Measurements from ENCODE around the gene TPCN2. TPM values are rescaled to one million over a fixed set of nuclear protein-coding genes. Genes with fewer than 3 reads are reported as not detected.
A peak's percentile ranks its signal among the peaks of the same experiment; 100 is the strongest.

Gene TPCN2
- total RNA-seq, 6 experiments from 2014 or later, result 10.7 to 27.2 (median 15.6) TPM

DNA sequence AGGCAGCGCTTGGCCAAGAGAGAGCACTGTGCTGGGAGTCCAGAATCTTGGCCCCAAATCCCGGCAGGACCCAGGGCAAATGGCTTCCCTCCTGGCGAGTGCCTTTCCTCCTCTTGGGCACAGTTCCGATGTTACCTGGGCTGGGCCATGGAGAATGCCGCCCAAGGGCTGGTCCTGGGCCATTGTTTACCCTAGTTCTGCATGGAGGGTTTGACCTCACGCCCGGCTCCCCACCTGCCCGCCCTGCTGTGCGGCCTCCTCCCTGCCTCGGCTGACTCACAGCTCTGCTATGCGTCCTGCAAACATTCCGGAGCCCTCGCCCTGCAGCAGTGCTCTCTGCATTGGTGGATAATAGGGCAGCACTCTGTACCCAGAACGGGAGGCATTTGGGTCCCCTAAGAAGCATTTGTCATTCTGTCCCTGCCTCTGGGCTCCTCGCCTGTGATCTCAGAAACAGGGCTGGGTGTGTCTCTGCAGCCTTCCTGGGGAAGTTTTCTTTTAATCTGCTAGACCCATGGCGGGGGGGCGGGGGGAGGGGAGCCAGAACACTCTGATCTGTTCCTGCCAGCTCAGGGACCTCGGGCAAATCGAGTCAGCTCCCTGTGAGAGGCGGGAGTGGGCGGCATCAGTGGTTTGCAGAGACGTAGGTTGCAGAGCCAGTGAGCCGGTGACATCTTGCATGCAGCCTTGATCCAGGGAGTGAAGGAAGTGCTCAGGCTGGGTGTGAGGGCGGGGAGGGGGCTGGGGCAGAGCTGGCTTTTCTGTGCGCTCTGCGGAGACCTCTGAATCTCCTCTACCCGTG, 74.1 kb downstream of the TPCN2 start:
- intact Hi-C loops (cut with DNase I), result loop anchor here in 1 of 2 donors (10.0 kb wide), 1 partner anchor 302 kb away; no protein-coding TSS in a partner anchor

DNA sequence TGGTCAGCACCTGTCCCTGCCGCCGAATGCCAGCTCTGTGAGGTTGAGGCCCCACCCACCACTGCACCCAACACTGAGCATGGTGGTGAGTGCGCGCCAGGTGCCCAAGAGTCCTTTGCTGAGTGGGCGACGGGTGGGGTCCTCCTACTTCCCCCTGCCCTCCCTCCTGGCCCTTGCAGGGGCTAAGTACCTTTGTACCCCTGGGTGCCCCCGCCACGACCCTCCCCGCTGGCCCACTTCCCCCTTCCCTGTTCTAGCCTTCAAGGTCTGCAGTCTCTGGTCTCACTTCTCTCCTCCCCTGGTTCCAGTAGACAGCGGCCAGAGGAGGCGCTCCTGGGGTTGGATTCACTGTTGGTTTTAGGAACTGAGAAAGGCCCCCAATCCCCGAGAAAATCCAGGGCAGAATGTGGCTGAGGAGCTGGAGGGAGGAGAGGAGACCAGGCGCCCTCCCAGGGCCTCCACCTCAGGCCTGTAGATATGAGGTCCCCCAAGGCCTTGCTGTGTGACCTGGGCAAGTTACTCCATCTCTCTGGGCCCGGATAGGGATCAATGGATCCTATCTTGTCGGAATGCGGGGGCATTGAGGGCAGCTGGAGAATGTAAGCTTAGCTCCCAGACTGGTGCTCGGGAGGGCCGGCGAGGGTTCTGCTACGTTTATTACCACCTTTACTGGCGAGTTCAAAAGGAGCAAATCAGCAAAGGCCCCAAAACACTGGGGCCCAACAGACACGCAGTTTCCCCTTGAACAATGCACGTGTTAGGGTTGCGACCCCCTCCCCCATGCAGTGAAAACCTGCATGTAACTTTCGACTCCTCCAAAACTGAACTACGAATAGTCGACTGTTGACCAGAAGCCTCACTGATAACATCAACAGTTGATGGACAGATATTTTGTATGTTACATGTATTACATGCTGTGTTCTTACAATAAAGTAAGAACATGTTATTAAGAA, 75.1 kb downstream of the TPCN2 start:
- H3K27ac ChIP-seq, result no peak overlapping the region
- intact Hi-C loops (cut with DNase I), result loop anchor here in 1 of 2 donors (10.0 kb wide), 1 partner anchor 301 kb away; no protein-coding TSS in a partner anchor

More for the DNA sequence above, 74.1 kb downstream of the TPCN2 start:
- no peaks in the 10 kb centered on the region for H3K9me3 ChIP-seq
- H3K27me3 ChIP-seq, result no peaks in the 10 kb centered on the region
- peak; percentile 81 to 98 (median 86) for ATAC-seq
- peak in 2 of 3 donors; percentile 63 to 91 for DNase-seq
- no peak overlapping the region for H3K4me3 ChIP-seq
- WGBS (ENCODE audit: insufficient coverage, low coverage, low lambda C conversion rate, missing lambda C conversion rate), result 22% methylated on average over 3 of the region's 27 CpGs
- H3K36me3 ChIP-seq, result no peaks in the 10 kb centered on the region
- no peak for TF ChIP-seq POLR2A (IDR thresholded peaks at IDR 0.05)
- TF ChIP-seq, protein P1, sequence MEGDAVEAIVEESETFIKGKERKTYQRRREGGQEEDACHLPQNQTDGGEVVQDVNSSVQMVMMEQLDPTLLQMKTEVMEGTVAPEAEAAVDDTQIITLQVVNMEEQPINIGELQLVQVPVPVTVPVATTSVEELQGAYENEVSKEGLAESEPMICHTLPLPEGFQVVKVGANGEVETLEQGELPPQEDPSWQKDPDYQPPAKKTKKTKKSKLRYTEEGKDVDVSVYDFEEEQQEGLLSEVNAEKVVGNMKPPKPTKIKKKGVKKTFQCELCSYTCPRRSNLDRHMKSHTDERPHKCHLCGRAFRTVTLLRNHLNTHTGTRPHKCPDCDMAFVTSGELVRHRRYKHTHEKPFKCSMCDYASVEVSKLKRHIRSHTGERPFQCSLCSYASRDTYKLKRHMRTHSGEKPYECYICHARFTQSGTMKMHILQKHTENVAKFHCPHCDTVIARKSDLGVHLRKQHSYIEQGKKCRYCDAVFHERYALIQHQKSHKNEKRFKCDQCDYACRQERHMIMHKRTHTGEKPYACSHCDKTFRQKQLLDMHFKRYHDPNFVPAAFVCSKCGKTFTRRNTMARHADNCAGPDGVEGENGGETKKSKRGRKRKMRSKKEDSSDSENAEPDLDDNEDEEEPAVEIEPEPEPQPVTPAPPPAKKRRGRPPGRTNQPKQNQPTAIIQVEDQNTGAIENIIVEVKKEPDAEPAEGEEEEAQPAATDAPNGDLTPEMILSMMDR (IDR thresholded peaks at IDR 0.05), result no peak
- H3K4me1 ChIP-seq, result peaks cover 0 to 9% (median 3%) of the 10 kb centered on the region in 4 donors
- no peak overlapping the region for H3K27ac ChIP-seq

DNA sequence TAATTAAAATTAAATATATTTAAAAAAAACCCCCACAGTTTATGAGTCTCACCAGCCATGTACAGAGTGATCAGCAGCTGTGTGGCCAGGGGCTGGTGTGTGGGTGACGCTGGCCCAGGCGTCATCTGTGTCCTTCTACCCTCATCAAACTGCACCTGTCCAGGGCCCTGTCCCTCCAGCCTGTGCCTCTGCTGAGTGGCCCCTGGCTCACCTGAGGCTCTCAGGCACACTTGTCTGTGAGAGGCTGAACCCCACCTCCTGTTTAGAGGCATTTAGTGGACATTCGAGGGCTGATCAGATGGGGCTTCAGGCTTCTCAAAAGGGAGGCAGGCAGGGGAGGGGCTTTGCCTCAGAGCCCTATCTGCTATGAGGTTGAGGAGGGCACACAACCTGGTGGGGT, 77.1 kb downstream of the TPCN2 start:
- DNase-seq, result no peak
- intact Hi-C loops (cut with DNase I), result loop anchor here in 1 of 2 donors (10.0 kb wide), 1 partner anchor 299 kb away; no protein-coding TSS in a partner anchor

More for the DNA sequence above, 75.1 kb downstream of the TPCN2 start:
- DNase-seq (no peak), ATAC-seq (no peak)
- H3K4me3 ChIP-seq, result no peak overlapping the region
- WGBS (ENCODE audit: insufficient coverage, low coverage, low lambda C conversion rate, missing lambda C conversion rate), result 75% methylated on average over 6 of the region's 27 CpGs
- TF ChIP-seq, protein P1 (IDR thresholded peaks at IDR 0.05), result no peak
- no peak for TF ChIP-seq POLR2A (IDR thresholded peaks at IDR 0.05)
- H3K9me3 ChIP-seq, result no peaks in the 10 kb centered on the region
- H3K27me3 ChIP-seq, result no peaks in the 10 kb centered on the region
- H3K36me3 ChIP-seq, result no peaks in the 10 kb centered on the region
- peaks cover 0 to 9% (median 3%) of the 10 kb centered on the region in 4 donors for H3K4me1 ChIP-seq

DNA sequence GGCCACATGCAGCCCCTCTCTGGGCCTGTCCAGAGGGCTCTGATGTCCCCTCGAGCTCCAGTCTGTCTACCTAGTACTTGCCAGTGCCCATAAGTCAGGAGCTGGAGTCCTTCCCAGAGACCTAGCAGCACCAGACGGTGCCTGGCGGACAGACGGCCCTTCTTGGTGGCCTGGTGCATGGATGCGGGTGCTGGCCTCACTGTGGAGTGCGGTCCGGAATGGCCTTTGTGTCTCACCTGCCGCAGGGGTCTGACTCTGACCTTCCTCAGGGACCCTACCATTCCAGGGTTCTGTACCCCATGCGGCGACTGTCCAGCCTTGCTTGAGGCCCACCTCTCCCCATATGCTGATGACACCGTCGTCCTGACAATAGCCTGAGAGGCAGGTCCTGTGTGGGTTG, 77.6 kb downstream of the TPCN2 start:
- no peak for TF ChIP-seq POLR2A (IDR thresholded peaks at IDR 0.05)
- TF ChIP-seq, protein P1 (IDR thresholded peaks at IDR 0.05), result no peak
- no peaks in the 10 kb centered on the region for H3K27me3 ChIP-seq
- peaks cover 0 to 9% (median 3%) of the 10 kb centered on the region in 4 donors for H3K4me1 ChIP-seq
- no peak for DNase-seq
- no peak for ATAC-seq
- H3K4me3 ChIP-seq, result no peak overlapping the region
- H3K36me3 ChIP-seq, result no peaks in the 10 kb centered on the region
- intact Hi-C loops (cut with DNase I), result loop anchor here in 1 of 2 donors (10.0 kb wide), 1 partner anchor 299 kb away; no protein-coding TSS in a partner anchor
- H3K27ac ChIP-seq, result no peak overlapping the region
- no CpG with 5 or more reads among the region's 12 CpGs for WGBS (ENCODE audit: insufficient coverage, low coverage, low lambda C conversion rate, missing lambda C conversion rate)
- no peaks in the 10 kb centered on the region for H3K9me3 ChIP-seq

More for the DNA sequence above, 77.1 kb downstream of the TPCN2 start:
- H3K9me3 ChIP-seq, result no peaks in the 10 kb centered on the region
- no peaks in the 10 kb centered on the region for H3K36me3 ChIP-seq
- ATAC-seq, result no peak
- no peak overlapping the region for H3K27ac ChIP-seq
- TF ChIP-seq, protein P1 (IDR thresholded peaks at IDR 0.05), result no peak
- TF ChIP-seq POLR2A (IDR thresholded peaks at IDR 0.05), result no peak
- peaks cover 0 to 9% (median 3%) of the 10 kb centered on the region in 4 donors for H3K4me1 ChIP-seq
- WGBS (ENCODE audit: insufficient coverage, low coverage, low lambda C conversion rate, missing lambda C conversion rate), result 94% methylated on average over 2 of the region's 3 CpGs
- no peaks in the 10 kb centered on the region for H3K27me3 ChIP-seq
- H3K4me3 ChIP-seq, result no peak overlapping the region
